Measurements from ENCODE around the gene DDX24. TPM values are rescaled to one million over a fixed set of nuclear protein-coding genes. Genes with fewer than 3 reads are reported as not detected.

The DDX24 gene
- total and polyA plus RNA-seq, 2 experiments from 2014 or later: 123 to 149 TPM

GRCh38 chr14:94010625-94011024 lies 70.4 kb downstream of the DDX24 start:
- Histone ChIP-seq H3K79me2 (ENCODE audit: insufficient read depth) (no peaks in the 10 kb centered on the region), H3K4me3 (no peak overlapping the region), H3K27ac (no peak overlapping the region), H3K9me3 (ENCODE audit: low read depth) (no peaks in the 10 kb centered on the region), H3K9me2 (ENCODE audit: insufficient read depth) (no peaks in the 10 kb centered on the region), H3K4me1 (ENCODE audit: insufficient read depth) (peaks cover 6% of the 10 kb centered on the region), H3K27me3 (replicated peaks; ENCODE audit: insufficient read depth) (peaks cover 16% of the 10 kb centered on the region), H4K20me1 (ENCODE audit: insufficient read depth) (no peaks in the 10 kb centered on the region), H3K9ac (no peak overlapping the region), H3F3A (ENCODE audit: insufficient read depth) (no peaks in the 10 kb centered on the region), H3K4me2 (ENCODE audit: unreplicated experiment) (no peak overlapping the region), H2AFZ (no peak overlapping the region), H3K36me3 (ENCODE audit: low read depth) (no peaks in the 10 kb centered on the region)
- TF ChIP-seq EZH2phosphoT487 (IDR thresholded peaks at IDR 0.05; ENCODE audit: insufficient read depth, low read depth) (no peak), EZH2 (IDR thresholded peaks at IDR 0.05; ENCODE audit: insufficient read depth, poor library complexity, severe bottlenecking) (no peak)
- 79 to 83% methylated on average over 6 of the region's 6 CpGs for WGBS, 2 experiments (ENCODE audit: low coverage in 1 of 2, low lambda C conversion rate in 2 of 2, missing lambda C conversion rate in 2 of 2)
- DNase-seq: no peak
- in situ Hi-C loops (cut with MboI): no loop called here

DNA sequence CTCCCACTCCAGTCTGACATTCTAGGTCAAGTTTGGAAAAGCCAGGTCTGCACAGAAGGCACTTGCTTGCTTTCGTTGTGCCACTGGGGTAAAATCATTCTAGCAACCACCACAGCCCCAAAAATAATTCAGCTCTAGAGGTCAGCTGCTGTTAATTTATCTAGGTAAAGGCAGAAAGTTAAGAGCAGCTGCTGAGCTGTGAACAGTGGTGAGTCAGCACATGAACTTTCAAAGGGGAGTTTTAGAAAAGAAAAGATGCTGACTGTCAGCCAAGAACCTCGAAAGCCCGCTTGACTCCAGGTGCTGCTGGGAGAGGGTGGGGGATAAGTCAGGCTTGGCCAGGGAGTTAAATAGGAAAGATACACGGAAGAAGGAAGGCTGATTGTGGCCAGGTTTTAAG lies 71.2 kb downstream of the DDX24 start:
- no peak overlapping the region for H2AFZ ChIP-seq
- no peak overlapping the region for H3K9ac ChIP-seq
- WGBS, 2 experiments (ENCODE audit: low coverage in 1 of 2, low lambda C conversion rate in 2 of 2, missing lambda C conversion rate in 2 of 2): 12 to 13% methylated on average over 4 of the region's 4 CpGs
- peaks cover 6% of the 10 kb centered on the region for H3K4me1 ChIP-seq (ENCODE audit: insufficient read depth)
- H3K27ac ChIP-seq: no peak overlapping the region
- TF ChIP-seq EZH2phosphoT487 (IDR thresholded peaks at IDR 0.05; ENCODE audit: insufficient read depth, low read depth) (no peak), EZH2 (IDR thresholded peaks at IDR 0.05; ENCODE audit: insufficient read depth, poor library complexity, severe bottlenecking) (no peak)
- H3K9me3 ChIP-seq (ENCODE audit: low read depth): no peaks in the 10 kb centered on the region
- H3K79me2 ChIP-seq (ENCODE audit: insufficient read depth): no peaks in the 10 kb centered on the region
- no peak overlapping the region for H3K4me2 ChIP-seq (ENCODE audit: unreplicated experiment)
- no peaks in the 10 kb centered on the region for H4K20me1 ChIP-seq (ENCODE audit: insufficient read depth)
- H3K27me3 ChIP-seq (replicated peaks; ENCODE audit: insufficient read depth): peaks cover 21% of the 10 kb centered on the region
- no peaks in the 10 kb centered on the region for H3K36me3 ChIP-seq (ENCODE audit: low read depth)
- in situ Hi-C loops (cut with MboI): no loop called here
- H3K4me3 ChIP-seq: no peak overlapping the region
- DNase-seq: peak; percentile 64
- H3K9me2 ChIP-seq (ENCODE audit: insufficient read depth): no peaks in the 10 kb centered on the region
- H3F3A ChIP-seq (ENCODE audit: insufficient read depth): no peaks in the 10 kb centered on the region

DNA sequence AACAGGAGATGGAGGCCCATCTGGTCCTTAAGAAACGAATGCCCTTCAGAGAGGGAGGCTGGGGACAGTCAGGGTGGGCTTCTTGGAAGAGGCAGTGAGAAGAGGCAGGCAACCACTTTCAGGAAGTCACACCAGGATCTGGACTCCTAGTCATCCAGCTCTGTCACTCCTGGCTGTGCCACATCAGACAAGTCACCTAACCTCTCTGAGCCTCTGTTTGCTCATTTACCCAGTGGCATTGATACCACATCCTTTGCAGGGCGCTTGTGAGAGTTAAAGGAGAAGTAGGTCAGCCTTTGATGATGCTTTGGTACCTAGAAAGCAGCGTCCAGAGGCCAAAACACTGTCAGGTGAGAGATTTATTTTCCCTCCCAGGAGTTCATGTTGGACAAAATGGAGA lies 72.8 kb downstream of the DDX24 start:
- no peak overlapping the region for H3K4me2 ChIP-seq (ENCODE audit: unreplicated experiment)
- no peak overlapping the region for H3K27ac ChIP-seq
- no peaks in the 10 kb centered on the region for H4K20me1 ChIP-seq (ENCODE audit: insufficient read depth)
- no peaks in the 10 kb centered on the region for H3K79me2 ChIP-seq (ENCODE audit: insufficient read depth)
- in situ Hi-C loops (cut with MboI): no loop called here
- peaks cover 6% of the 10 kb centered on the region for H3K4me1 ChIP-seq (ENCODE audit: insufficient read depth)
- 51 to 55% methylated on average over 3 of the region's 3 CpGs for WGBS, 2 experiments (ENCODE audit: low coverage in 1 of 2, low lambda C conversion rate in 2 of 2, missing lambda C conversion rate in 2 of 2)
- no peak overlapping the region for H2AFZ ChIP-seq
- H3K9ac ChIP-seq: no peak overlapping the region
- H3K9me2 ChIP-seq (ENCODE audit: insufficient read depth): no peaks in the 10 kb centered on the region
- TF ChIP-seq EZH2 (IDR thresholded peaks at IDR 0.05; ENCODE audit: insufficient read depth, poor library complexity, severe bottlenecking) (no peak), EZH2phosphoT487 (IDR thresholded peaks at IDR 0.05; ENCODE audit: insufficient read depth, low read depth) (no peak)
- DNase-seq: no peak
- H3K36me3 ChIP-seq (ENCODE audit: low read depth): no peaks in the 10 kb centered on the region
- peaks cover 26% of the 10 kb centered on the region for H3K27me3 ChIP-seq (replicated peaks; ENCODE audit: insufficient read depth)
- H3K9me3 ChIP-seq (ENCODE audit: low read depth): no peaks in the 10 kb centered on the region
- H3F3A ChIP-seq (ENCODE audit: insufficient read depth): no peaks in the 10 kb centered on the region
- no peak overlapping the region for H3K4me3 ChIP-seq

- Histone ChIP-seq H2AFZ (no peak overlapping the region), H3K4me1 (ENCODE audit: insufficient read depth) (no peaks in the 10 kb centered on the region), H3K36me3 (ENCODE audit: low read depth) (no peaks in the 10 kb centered on the region), H3K9me3 (ENCODE audit: low read depth) (no peaks in the 10 kb centered on the region), H3K27me3 (replicated peaks; ENCODE audit: insufficient read depth) (peaks cover 21% of the 10 kb centered on the region), H3F3A (ENCODE audit: insufficient read depth) (no peaks in the 10 kb centered on the region), H4K20me1 (ENCODE audit: insufficient read depth) (no peaks in the 10 kb centered on the region), H3K9ac (no peak overlapping the region), H3K9me2 (ENCODE audit: insufficient read depth) (no peaks in the 10 kb centered on the region), H3K4me3 (no peak overlapping the region), H3K27ac (no peak overlapping the region), H3K79me2 (ENCODE audit: insufficient read depth) (no peaks in the 10 kb centered on the region), H3K4me2 (ENCODE audit: unreplicated experiment) (no peak overlapping the region)
- peak; percentile 34 for DNase-seq
- in situ Hi-C loops (cut with MboI): no loop called here
- no peak for TF ChIP-seq EZH2 (IDR thresholded peaks at IDR 0.05; ENCODE audit: insufficient read depth, poor library complexity, severe bottlenecking)
- no peak for TF ChIP-seq EZH2phosphoT487 (IDR thresholded peaks at IDR 0.05; ENCODE audit: insufficient read depth, low read depth)
- WGBS, 2 experiments (ENCODE audit: low coverage in 1 of 2, low lambda C conversion rate in 2 of 2, missing lambda C conversion rate in 2 of 2): 24 to 25% methylated on average over 14 of the region's 14 CpGs
Measured at GRCh38 chr14:94005324-94006073, 75.5 kb downstream of the DDX24 start.
